Activated naive CD8-positive, alpha-beta T cell treated with anti-CD3 and anti-CD28 coated beads, Interleukin-2, amount 50 U/mL, for 24 hours (primary cell): ENCODE data around the gene EMC10.
A peak's percentile ranks its signal among the peaks of the same experiment; 100 is the strongest.
"Not testable (repeated sequence)": the region's sequence is repeated elsewhere in the genome, so short reads cannot be mapped to it uniquely, and the experiment has no call there.

Experiments used
- ATAC-seq: fragments of 150-1000 bp; cut with Tn5 transposase; one replicate; pipeline ENCODE4 v1.10.0; 2021
- DNase-seq: peaks from one replicate; pipeline ENCODE4 v3.0.0; 2021
- H3K27ac Mint-ChIP-seq: one replicate; pipeline ENCODE4 v1.8.0; 2021; ENCODE audit warnings: mild to moderate bottlenecking, mixed read lengths
- H3K27me3 Mint-ChIP-seq: one replicate; pipeline ENCODE4 v1.8.0; 2021; ENCODE audit warnings: mixed read lengths
- H3K36me3 Mint-ChIP-seq: one replicate; pipeline ENCODE4 v1.8.0; 2021; ENCODE audit warnings: low read depth, mixed read lengths
- H3K4me1 Mint-ChIP-seq: one replicate; pipeline ENCODE4 v1.8.0; 2021; ENCODE audit warnings: mixed read lengths
- H3K4me3 Mint-ChIP-seq: one replicate; pipeline ENCODE4 v1.8.0; 2021; ENCODE audit warnings: mild to moderate bottlenecking, moderate library complexity, mixed read lengths
- H3K9me3 Mint-ChIP-seq: one replicate; pipeline ENCODE4 v1.8.0; 2021; ENCODE audit warnings: mixed read lengths

Gene EMC10

GRCh38 chr19:50439130-50439529 is 37.2 kb upstream of the EMC10 start:
- not testable (repeated sequence) for H3K9me3 Mint-ChIP-seq, H3K4me1 Mint-ChIP-seq, H3K4me3 Mint-ChIP-seq, H3K27ac Mint-ChIP-seq, ATAC-seq, H3K36me3 Mint-ChIP-seq, DNase-seq
- H3K27me3 Mint-ChIP-seq: peaks cover 11% of the 10 kb centered on the region

GRCh38 chr19:50444059-50444458 is 32.2 kb upstream of the EMC10 start:
- Mint-ChIP-seq H3K9me3 (no peaks in the 10 kb centered on the region), H3K27ac (no peak overlapping the region), H3K36me3 (no peaks in the 10 kb centered on the region), H3K4me1 (no peaks in the 10 kb centered on the region), H3K27me3 (peaks cover 13% of the 10 kb centered on the region), H3K4me3 (no peak overlapping the region)
- no peak for DNase-seq
- no peak for ATAC-seq

- Mint-ChIP-seq H3K27ac (no peak overlapping the region), H3K36me3 (no peaks in the 10 kb centered on the region), H3K9me3 (no peaks in the 10 kb centered on the region), H3K4me3 (no peak overlapping the region), H3K27me3 (peaks cover 23% of the 10 kb centered on the region), H3K4me1 (no peaks in the 10 kb centered on the region)
- no peak for DNase-seq
- no peak for ATAC-seq
These were observed 29.3 kb upstream of the EMC10 start for GRCh38 chr19:50447053-50447452.

GRCh38 chr19:50447750-50448149 is 28.6 kb upstream of the EMC10 start:
- Mint-ChIP-seq H3K4me3 (no peak overlapping the region), H3K36me3 (no peaks in the 10 kb centered on the region), H3K4me1 (no peaks in the 10 kb centered on the region), H3K9me3 (no peaks in the 10 kb centered on the region), H3K27ac (no peak overlapping the region), H3K27me3 (peaks cover 25% of the 10 kb centered on the region)
- DNase-seq (no peak), ATAC-seq (no peak)

- peaks cover 20% of the 10 kb centered on the region for H3K27me3 Mint-ChIP-seq
- DNase-seq (no peak), ATAC-seq (no peak)
- no peaks in the 10 kb centered on the region for H3K36me3 Mint-ChIP-seq
- H3K4me3 Mint-ChIP-seq: no peak overlapping the region
- no peaks in the 10 kb centered on the region for H3K4me1 Mint-ChIP-seq
- no peak overlapping the region for H3K27ac Mint-ChIP-seq
- no peaks in the 10 kb centered on the region for H3K9me3 Mint-ChIP-seq
These were observed 26.9 kb upstream of the EMC10 start for GRCh38 chr19:50449236-50449899.

- peaks cover 18% of the 10 kb centered on the region for H3K27me3 Mint-ChIP-seq
These were observed 25.7 kb upstream of the EMC10 start for GRCh38 chr19:50450369-50451222.

GRCh38 chr19:50451223-50451534 is 25.1 kb upstream of the EMC10 start:
- no peaks in the 10 kb centered on the region for H3K9me3 Mint-ChIP-seq
- H3K4me1 Mint-ChIP-seq: no peaks in the 10 kb centered on the region
- ATAC-seq (no peak), DNase-seq (no peak)
- H3K36me3 Mint-ChIP-seq: no peaks in the 10 kb centered on the region
- no peak overlapping the region for H3K4me3 Mint-ChIP-seq
- no peak overlapping the region for H3K27ac Mint-ChIP-seq
- H3K27me3 Mint-ChIP-seq: peaks cover 22% of the 10 kb centered on the region

More at GRCh38 chr19:50450369-50451222, 25.7 kb upstream of the EMC10 start:
- Mint-ChIP-seq H3K4me3 (no peak overlapping the region), H3K4me1 (no peaks in the 10 kb centered on the region), H3K27ac (no peak overlapping the region), H3K9me3 (no peaks in the 10 kb centered on the region), H3K36me3 (no peaks in the 10 kb centered on the region)
- ATAC-seq: no peak
- DNase-seq: no peak

GRCh38 chr19:50453243-50453642 is 23.1 kb upstream of the EMC10 start:
- Mint-ChIP-seq H3K27me3 (peaks cover 38% of the 10 kb centered on the region), H3K9me3 (no peaks in the 10 kb centered on the region), H3K36me3 (no peaks in the 10 kb centered on the region), H3K4me3 (no peak overlapping the region), H3K27ac (no peak overlapping the region), H3K4me1 (no peaks in the 10 kb centered on the region)
- ATAC-seq: no peak
- no peak for DNase-seq

GRCh38 chr19:50455992-50456391 is 20.3 kb upstream of the EMC10 start:
- DNase-seq (no peak), ATAC-seq (no peak)
- H3K9me3 Mint-ChIP-seq: no peaks in the 10 kb centered on the region
- no peaks in the 10 kb centered on the region for H3K36me3 Mint-ChIP-seq
- peaks cover 43% of the 10 kb centered on the region for H3K27me3 Mint-ChIP-seq
- peaks cover 10% of the 10 kb centered on the region for H3K4me1 Mint-ChIP-seq
- no peak overlapping the region for H3K27ac Mint-ChIP-seq
- H3K4me3 Mint-ChIP-seq: no peak overlapping the region

- Mint-ChIP-seq H3K36me3 (no peaks in the 10 kb centered on the region), H3K27me3 (peaks cover 42% of the 10 kb centered on the region), H3K4me3 (no peak overlapping the region), H3K9me3 (no peaks in the 10 kb centered on the region), H3K27ac (no peak overlapping the region), H3K4me1 (peaks cover 14% of the 10 kb centered on the region)
- ATAC-seq: no peak
- DNase-seq: no peak
These were observed 19.0 kb upstream of the EMC10 start for GRCh38 chr19:50457300-50457699.

- Mint-ChIP-seq H3K27ac (no peak overlapping the region), H3K4me3 (no peak overlapping the region), H3K9me3 (no peaks in the 10 kb centered on the region), H3K4me1 (peaks cover 14% of the 10 kb centered on the region), H3K36me3 (no peaks in the 10 kb centered on the region), H3K27me3 (peaks cover 47% of the 10 kb centered on the region)
- no peak for ATAC-seq
- no peak for DNase-seq
These were observed 17.8 kb upstream of the EMC10 start for GRCh38 chr19:50458396-50459066.

GRCh38 chr19:50459067-50459456 is 17.2 kb upstream of the EMC10 start:
- DNase-seq: no peak
- no peak for ATAC-seq
- no peak overlapping the region for H3K27ac Mint-ChIP-seq
- H3K27me3 Mint-ChIP-seq: peaks cover 47% of the 10 kb centered on the region
- no peaks in the 10 kb centered on the region for H3K36me3 Mint-ChIP-seq
- H3K4me1 Mint-ChIP-seq: peaks cover 14% of the 10 kb centered on the region
- H3K4me3 Mint-ChIP-seq: no peak overlapping the region
- H3K9me3 Mint-ChIP-seq: no peaks in the 10 kb centered on the region

- H3K9me3 Mint-ChIP-seq: no peaks in the 10 kb centered on the region
- H3K27ac Mint-ChIP-seq: no peak overlapping the region
- DNase-seq (no peak), ATAC-seq (no peak)
- peaks cover 14% of the 10 kb centered on the region for H3K4me1 Mint-ChIP-seq
- no peaks in the 10 kb centered on the region for H3K36me3 Mint-ChIP-seq
- H3K4me3 Mint-ChIP-seq: no peak overlapping the region
- peaks cover 47% of the 10 kb centered on the region for H3K27me3 Mint-ChIP-seq
These were observed 16.7 kb upstream of the EMC10 start for GRCh38 chr19:50459638-50460037.

- H3K36me3 Mint-ChIP-seq: no peaks in the 10 kb centered on the region
- peak; percentile 64 for ATAC-seq
- H3K27me3 Mint-ChIP-seq: peaks cover 47% of the 10 kb centered on the region
- DNase-seq: peak; percentile 18
- H3K9me3 Mint-ChIP-seq: no peaks in the 10 kb centered on the region
- H3K4me3 Mint-ChIP-seq: no peak overlapping the region
- H3K4me1 Mint-ChIP-seq: peaks cover 14% of the 10 kb centered on the region
- H3K27ac Mint-ChIP-seq: peak overlapping the region; percentile 55
These were observed 16.0 kb upstream of the EMC10 start for GRCh38 chr19:50460161-50460765.
